HEK293 (cell line): ENCODE measurements around the gene RNF115.

Experiments
- CTCF ChIA-PET: fragments of 350-600 bp; formaldehyde crosslinking; extraction: SDS; loops from one replicate; lab custom pipeline; 2021; ENCODE audit warnings: antibody characterized with exemption; lab: Yijun Ruan, JAX
- POLR2A ChIA-PET: fragments of 300-600 bp; formaldehyde crosslinking; extraction: SDS; loops from one replicate; lab custom pipeline; 2020; ENCODE audit warnings: antibody characterized with exemption, inconsistent platforms; lab: Yijun Ruan, JAX
- H3K27ac ChIP-seq: fragments of 200-500 bp; sonication (Bioruptor generic); 2 replicates; pipeline ENCODE4 v1.5.1; 2014; ENCODE audit warnings: low read depth, low read length, control low read depth, inconsistent platforms; ENCODE audit errors: extremely low read depth
- H3K36me3 ChIP-seq, 2 experiments: fragments of 200-500 bp in 1 of 2; sonication (Bioruptor generic) in 1 of 2; 1 replicate in 1 of 2; 2 replicates in 1 of 2; pipeline ENCODE4 v1.5.1; 2014 to 2017; ENCODE audit warnings: inconsistent platforms in 2 of 2, low read length in 2 of 2; ENCODE audit not compliant: control insufficient read depth in 2 of 2, insufficient read depth in 1 of 2
- H3K4me1 ChIP-seq: fragments of 200-500 bp; sonication (Bioruptor generic); 2 replicates; pipeline ENCODE4 v1.5.1; 2014; ENCODE audit warnings: mild to moderate bottlenecking, low read length, inconsistent platforms; ENCODE audit not compliant: control insufficient read depth, insufficient read depth
- H3K4me3 ChIP-seq: 2 replicates; pipeline ENCODE4 v1.5.1; 2011; ENCODE audit warnings: low read depth, mild to moderate bottlenecking, control low read depth, low read length, moderate library complexity
- H3K9me3 ChIP-seq: fragments of 200-500 bp; sonication (Bioruptor generic); 2 replicates; pipeline ENCODE4 v1.5.1; 2014; ENCODE audit warnings: low read depth, low read length, inconsistent platforms; ENCODE audit not compliant: control insufficient read depth, insufficient read depth
- EGR2 ChIP-seq: fragments of 450-650 bp; formaldehyde crosslinking; IDR thresholded peaks from 2 replicates; pipeline ENCODE4 v1.5.1; 2016; ENCODE audit warnings: low read depth, missing biosample characterization, missing genetic modification characterization
- GLI2 ChIP-seq: fragments of 450-650 bp; formaldehyde crosslinking; IDR thresholded peaks from 2 replicates; pipeline ENCODE4; 2017; ENCODE audit warnings: missing biosample characterization, missing genetic modification characterization, low read depth, borderline replicate concordance
- PATZ1 ChIP-seq: fragments of 450-650 bp; formaldehyde crosslinking; IDR thresholded peaks from 2 replicates; pipeline ENCODE4 v1.5.1; 2016; ENCODE audit warnings: missing biosample characterization, missing genetic modification characterization
- REST ChIP-seq: fragments of 450-650 bp; formaldehyde crosslinking; IDR thresholded peaks from 2 replicates; pipeline ENCODE4 v1.5.1; 2016; ENCODE audit warnings: missing biosample characterization, missing genetic modification characterization
- YY1 ChIP-seq: fragments of 450-650 bp; formaldehyde crosslinking; IDR thresholded peaks from 2 replicates; pipeline ENCODE4 v1.5.1; 2018; ENCODE audit warnings: missing biosample characterization, missing genetic modification characterization
- ZBTB10 ChIP-seq: fragments of 450-650 bp; formaldehyde crosslinking; IDR thresholded peaks from 2 replicates; pipeline ENCODE4 v1.5.1; 2016; ENCODE audit warnings: missing biosample characterization, missing genetic modification characterization
- ZFP41 ChIP-seq: fragments of 450-650 bp; formaldehyde crosslinking; IDR thresholded peaks from 2 replicates; pipeline ENCODE4 v1.5.1; 2016; ENCODE audit warnings: missing biosample characterization, missing genetic modification characterization, borderline replicate concordance
- ZFP69B ChIP-seq: fragments of 450-650 bp; formaldehyde crosslinking; IDR thresholded peaks from 2 replicates; pipeline ENCODE4 v1.5.1; 2016; ENCODE audit warnings: missing biosample characterization, missing genetic modification characterization
- ZNF114 ChIP-seq: fragments of 450-650 bp; formaldehyde crosslinking; IDR thresholded peaks from 2 replicates; pipeline ENCODE4 v1.5.0; 2017; ENCODE audit warnings: missing biosample characterization, missing genetic modification characterization
- ZNF132 ChIP-seq: fragments of 450-650 bp; formaldehyde crosslinking; IDR thresholded peaks from 2 replicates; pipeline ENCODE4 v1.5.1; 2017; ENCODE audit warnings: missing biosample characterization, missing genetic modification characterization, borderline replicate concordance
- ZNF280D ChIP-seq: fragments of 450-650 bp; formaldehyde crosslinking; IDR thresholded peaks from 2 replicates; pipeline ENCODE4 v1.5.1; 2016; ENCODE audit warnings: missing biosample characterization, missing genetic modification characterization
- ZNF324 ChIP-seq: fragments of 450-650 bp; formaldehyde crosslinking; IDR thresholded peaks from 2 replicates; pipeline ENCODE4 v1.5.1; 2016; ENCODE audit warnings: missing biosample characterization, missing genetic modification characterization
- ZNF335 ChIP-seq: fragments of 450-650 bp; formaldehyde crosslinking; conservative IDR thresholded peaks from 2 replicates; pipeline ENCODE4 v1.5.1; 2016; ENCODE audit warnings: missing biosample characterization, missing genetic modification characterization
- ZNF341 ChIP-seq: fragments of 450-650 bp; formaldehyde crosslinking; IDR thresholded peaks from 2 replicates; pipeline ENCODE4; 2016; ENCODE audit warnings: low read depth, missing biosample characterization, missing genetic modification characterization
- ZNF548 ChIP-seq: fragments of 450-650 bp; formaldehyde crosslinking; IDR thresholded peaks from 2 replicates; pipeline ENCODE4 v1.5.1; 2016; ENCODE audit warnings: missing biosample characterization, missing genetic modification characterization
- ZNF558 ChIP-seq: fragments of 450-650 bp; formaldehyde crosslinking; IDR thresholded peaks from 2 replicates; pipeline ENCODE4 v1.5.1; 2016; ENCODE audit warnings: missing biosample characterization, missing genetic modification characterization
- ZNF660 ChIP-seq: fragments of 450-650 bp; IDR thresholded peaks from 2 replicates; pipeline ENCODE4 v1.5.1; 2018; ENCODE audit warnings: missing biosample characterization, mild to moderate bottlenecking, missing genetic modification characterization
- ZNF837 ChIP-seq: fragments of 450-650 bp; formaldehyde crosslinking; IDR thresholded peaks from 2 replicates; pipeline ENCODE4 v1.5.1; 2016; ENCODE audit warnings: missing biosample characterization, missing genetic modification characterization
- TF ChIP-seq, protein P1 (sequence below): fragments of 450-650 bp; formaldehyde crosslinking; IDR thresholded peaks from 2 replicates; pipeline ENCODE4 v1.5.1; 2016; ENCODE audit warnings: missing biosample characterization, missing genetic modification characterization, borderline replicate concordance

RNF115 gene

GRCh38 chr1:145730467-145730866, 93.4 kb downstream of the RNF115 start (continued):
- TF ChIP-seq EGR2 (tag by site-specific recombination) (no peak), ZFP41 (tag by site-specific recombination) (no peak), ZNF324 (tag by site-specific recombination) (no peak), ZNF132 (no peak), ZFP69B (no peak), ZBTB10 (no peak), GLI2 (tag by site-specific recombination) (no peak), ZNF280D (tag by site-specific recombination) (no peak)
- TF ChIP-seq, protein P1, sequence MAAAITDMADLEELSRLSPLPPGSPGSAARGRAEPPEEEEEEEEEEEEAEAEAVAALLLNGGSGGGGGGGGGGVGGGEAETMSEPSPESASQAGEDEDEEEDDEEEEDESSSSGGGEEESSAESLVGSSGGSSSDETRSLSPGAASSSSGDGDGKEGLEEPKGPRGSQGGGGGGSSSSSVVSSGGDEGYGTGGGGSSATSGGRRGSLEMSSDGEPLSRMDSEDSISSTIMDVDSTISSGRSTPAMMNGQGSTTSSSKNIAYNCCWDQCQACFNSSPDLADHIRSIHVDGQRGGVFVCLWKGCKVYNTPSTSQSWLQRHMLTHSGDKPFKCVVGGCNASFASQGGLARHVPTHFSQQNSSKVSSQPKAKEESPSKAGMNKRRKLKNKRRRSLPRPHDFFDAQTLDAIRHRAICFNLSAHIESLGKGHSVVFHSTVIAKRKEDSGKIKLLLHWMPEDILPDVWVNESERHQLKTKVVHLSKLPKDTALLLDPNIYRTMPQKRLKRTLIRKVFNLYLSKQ (tag by site-specific recombination), result no peak

DNA sequence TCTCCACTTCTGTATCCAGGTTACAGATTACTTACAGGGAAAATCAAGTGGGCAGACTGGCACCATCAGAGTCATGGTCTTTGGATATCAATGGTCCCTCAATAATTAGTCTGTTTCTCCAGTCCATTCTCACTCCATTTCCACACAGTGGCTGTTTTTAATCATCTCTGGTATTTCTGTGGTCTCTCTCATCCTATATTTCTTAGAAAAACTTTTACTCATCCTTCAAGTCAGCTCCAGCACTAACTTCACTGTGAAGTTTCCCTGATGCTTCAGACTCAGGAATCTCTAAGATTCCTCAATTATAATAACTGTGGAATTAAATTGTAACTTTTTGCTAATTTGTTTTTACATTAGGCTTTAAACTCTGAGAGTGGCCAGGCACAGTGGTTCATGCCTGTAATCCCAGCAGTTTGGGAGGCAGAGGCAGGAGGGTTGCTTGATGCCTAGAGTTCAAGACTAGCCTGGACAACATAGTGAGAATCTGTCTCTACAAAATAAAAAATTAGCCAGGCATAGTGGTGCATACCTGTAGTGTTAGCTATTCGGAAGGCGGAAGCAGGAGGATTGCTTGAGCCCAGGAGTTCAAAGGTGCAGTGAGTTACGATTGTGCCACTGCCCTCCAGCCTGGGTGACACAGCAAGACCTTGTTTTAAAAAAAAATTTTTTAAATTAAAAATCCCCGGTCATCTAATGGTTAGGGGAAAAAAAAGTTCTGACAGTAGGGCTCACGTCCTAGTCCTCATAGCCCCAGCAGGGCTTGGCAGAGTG, 94.0 kb downstream of the RNF115 start:
- no peaks in the 10 kb centered on the region for H3K36me3 ChIP-seq
- no peak overlapping the region for H3K4me3 ChIP-seq
- POLR2A ChIA-PET, result no interaction called here
- no peaks in the 10 kb centered on the region for H3K4me1 ChIP-seq
- CTCF ChIA-PET, result interaction anchor here (1.0 kb wide), 1 partner anchor 115 kb away, joined by 5 read pairs; the partner anchor contains the start of gene NUDT17
- no peak overlapping the region for H3K27ac ChIP-seq
- TF ChIP-seq ZNF660 (no peak), ZNF558 (tag by site-specific recombination) (no peak), PATZ1 (tag by site-specific recombination) (no peak), ZNF114 (no peak), ZNF837 (tag by site-specific recombination) (no peak), ZNF341 (tag by site-specific recombination) (no peak), YY1 (no peak), REST (no peak), ZNF335 (no peak), ZNF132 (no peak), GLI2 (tag by site-specific recombination) (no peak), ZNF548 (tag by site-specific recombination) (no peak)
- TF ChIP-seq, all 188 proteins: peak for 0
- H3K9me3 ChIP-seq, result no peaks in the 10 kb centered on the region
